ENCODE data around the gene PARD3B. TPM values are rescaled to one million over a fixed set of nuclear protein-coding genes. Genes with fewer than 3 reads are reported as not detected.

Gene PARD3B
- total RNA-seq, 1 donor from 2014 or later = 1.6 TPM

DNA sequence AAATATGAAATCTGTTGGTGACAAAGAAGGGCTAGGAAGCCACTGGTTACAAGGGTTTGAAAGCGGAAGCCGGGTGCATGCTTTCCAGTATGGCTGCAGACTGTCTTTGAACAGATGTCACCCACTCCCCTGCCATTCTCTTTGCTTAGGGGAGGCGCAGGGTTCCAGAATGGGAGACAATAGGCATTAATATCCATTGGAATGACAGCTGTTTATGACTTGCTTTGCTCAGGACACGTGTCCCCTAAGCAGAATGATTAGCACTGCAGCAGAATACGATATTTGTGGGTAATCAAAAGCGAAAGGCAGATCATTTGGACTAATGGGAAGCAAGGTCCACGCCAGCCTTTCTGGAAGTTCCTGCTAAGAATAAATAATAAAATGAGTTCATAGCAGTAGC, 1111.2 kb downstream of the PARD3B start:
- Histone ChIP-seq H3K27me3 (ENCODE audit: control insufficient read depth, insufficient read depth, low read length) (no peaks in the 10 kb centered on the region), H3K36me3 (ENCODE audit: control insufficient read depth, insufficient read depth, low read length) (no peaks in the 10 kb centered on the region), H3K4me3 (ENCODE audit: low read depth, low read length) (no peak overlapping the region)
- TF ChIP-seq, protein P1, sequence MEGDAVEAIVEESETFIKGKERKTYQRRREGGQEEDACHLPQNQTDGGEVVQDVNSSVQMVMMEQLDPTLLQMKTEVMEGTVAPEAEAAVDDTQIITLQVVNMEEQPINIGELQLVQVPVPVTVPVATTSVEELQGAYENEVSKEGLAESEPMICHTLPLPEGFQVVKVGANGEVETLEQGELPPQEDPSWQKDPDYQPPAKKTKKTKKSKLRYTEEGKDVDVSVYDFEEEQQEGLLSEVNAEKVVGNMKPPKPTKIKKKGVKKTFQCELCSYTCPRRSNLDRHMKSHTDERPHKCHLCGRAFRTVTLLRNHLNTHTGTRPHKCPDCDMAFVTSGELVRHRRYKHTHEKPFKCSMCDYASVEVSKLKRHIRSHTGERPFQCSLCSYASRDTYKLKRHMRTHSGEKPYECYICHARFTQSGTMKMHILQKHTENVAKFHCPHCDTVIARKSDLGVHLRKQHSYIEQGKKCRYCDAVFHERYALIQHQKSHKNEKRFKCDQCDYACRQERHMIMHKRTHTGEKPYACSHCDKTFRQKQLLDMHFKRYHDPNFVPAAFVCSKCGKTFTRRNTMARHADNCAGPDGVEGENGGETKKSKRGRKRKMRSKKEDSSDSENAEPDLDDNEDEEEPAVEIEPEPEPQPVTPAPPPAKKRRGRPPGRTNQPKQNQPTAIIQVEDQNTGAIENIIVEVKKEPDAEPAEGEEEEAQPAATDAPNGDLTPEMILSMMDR (IDR thresholded peaks at IDR 0.05; ENCODE audit: insufficient read depth, low read length, severe bottlenecking) = no peak
- no peak for DNase-seq (ENCODE audit: low read depth)
- no peak for FAIRE-seq

DNA sequence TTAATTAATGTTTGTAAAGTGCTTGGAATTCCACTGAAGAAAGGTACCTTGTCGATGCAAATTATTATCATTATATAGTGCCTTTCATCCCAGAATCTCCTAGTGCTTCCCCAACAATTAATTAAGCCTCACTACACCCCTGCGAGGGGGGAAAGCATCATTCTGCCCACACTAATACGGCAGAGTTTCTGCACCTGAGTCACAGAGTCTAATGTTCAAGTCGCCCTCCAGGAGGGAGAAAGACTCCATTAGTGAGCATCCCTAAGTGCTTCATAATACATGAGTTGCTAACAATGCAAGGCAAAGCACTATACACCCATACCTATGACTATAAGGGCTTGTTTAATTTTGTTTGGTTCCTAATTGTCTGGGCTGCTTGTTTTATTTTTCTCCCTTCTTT, 1111.7 kb downstream of the PARD3B start:
- Histone ChIP-seq H3K27me3 (ENCODE audit: control insufficient read depth, insufficient read depth, low read length) (no peaks in the 10 kb centered on the region), H3K36me3 (ENCODE audit: control insufficient read depth, insufficient read depth, low read length) (no peaks in the 10 kb centered on the region), H3K4me3 (ENCODE audit: low read depth, low read length) (no peak overlapping the region)
- DNase-seq (ENCODE audit: low read depth) (no peak), FAIRE-seq (no peak)
- TF ChIP-seq, protein P1 (IDR thresholded peaks at IDR 0.05; ENCODE audit: insufficient read depth, low read length, severe bottlenecking) = no peak

DNA sequence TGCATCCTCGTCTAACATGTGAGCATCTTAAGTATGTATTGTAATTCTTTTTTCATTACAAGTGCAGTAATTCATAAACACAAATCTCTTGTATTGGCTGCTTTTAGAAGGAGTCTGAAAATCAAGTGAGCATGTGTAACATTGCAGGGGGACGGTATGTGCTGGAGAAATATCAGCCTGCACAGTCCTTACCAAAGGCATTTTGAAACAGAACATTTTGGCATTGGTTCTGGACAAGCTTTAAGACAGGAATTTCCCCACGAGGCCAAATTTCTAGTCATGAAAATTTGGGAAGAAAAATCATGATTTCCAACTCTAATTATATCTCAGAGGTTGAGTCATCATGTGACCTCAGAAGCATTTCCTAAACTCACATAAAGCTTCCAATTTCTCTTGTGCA, 1112.3 kb downstream of the PARD3B start:
- TF ChIP-seq, protein P1 (IDR thresholded peaks at IDR 0.05; ENCODE audit: insufficient read depth, low read length, severe bottlenecking) = no peak
- FAIRE-seq (no peak), DNase-seq (ENCODE audit: low read depth) (no peak)
- Histone ChIP-seq H3K36me3 (ENCODE audit: control insufficient read depth, insufficient read depth, low read length) (no peaks in the 10 kb centered on the region), H3K4me3 (ENCODE audit: low read depth, low read length) (no peak overlapping the region), H3K27me3 (ENCODE audit: control insufficient read depth, insufficient read depth, low read length) (no peaks in the 10 kb centered on the region)

DNA sequence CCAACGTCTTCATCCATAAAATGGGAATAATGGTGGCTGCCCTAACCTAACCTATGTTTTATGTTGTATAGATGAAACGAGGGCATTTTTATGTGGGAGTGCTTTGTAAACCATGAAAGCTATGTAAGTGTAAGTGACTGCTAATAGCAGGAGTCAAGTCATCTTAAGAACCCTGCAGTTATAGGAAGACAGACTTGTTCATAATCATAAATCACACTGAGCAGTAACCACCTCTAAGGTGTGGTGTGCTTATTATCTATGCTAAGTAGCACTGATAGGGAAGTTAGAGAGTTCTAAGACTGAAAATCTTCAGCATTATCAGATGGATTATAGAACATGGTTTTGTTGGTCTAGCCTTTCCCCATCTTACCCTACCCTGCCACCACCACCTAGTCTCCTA, 1112.8 kb downstream of the PARD3B start:
- TF ChIP-seq, protein P1 (IDR thresholded peaks at IDR 0.05; ENCODE audit: insufficient read depth, low read length, severe bottlenecking) = no peak
- H3K4me3 ChIP-seq (ENCODE audit: low read depth, low read length) = no peak overlapping the region
- DNase-seq (ENCODE audit: low read depth) (no peak), FAIRE-seq (no peak)
- H3K36me3 ChIP-seq (ENCODE audit: control insufficient read depth, insufficient read depth, low read length) = no peaks in the 10 kb centered on the region
- H3K27me3 ChIP-seq (ENCODE audit: control insufficient read depth, insufficient read depth, low read length) = no peaks in the 10 kb centered on the region

DNA sequence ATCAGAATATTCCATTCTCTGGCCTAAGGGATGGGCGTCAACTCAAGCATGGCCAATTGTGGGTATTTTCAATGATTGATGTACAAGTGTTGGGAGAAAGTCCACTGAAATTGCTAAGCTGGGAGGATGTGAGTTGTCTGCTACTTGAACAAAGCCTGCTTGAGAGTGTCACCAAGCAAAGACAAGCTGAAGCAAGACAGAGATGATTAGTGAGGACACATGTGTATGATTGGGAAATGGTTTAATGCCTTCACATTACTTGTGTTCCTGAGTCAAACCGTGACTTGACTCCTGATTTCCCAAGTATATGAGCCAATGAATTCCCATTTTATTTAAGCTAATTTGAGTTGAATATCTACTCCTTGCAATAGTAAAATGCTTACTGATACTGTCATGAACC, 1113.3 kb downstream of the PARD3B start:
- TF ChIP-seq, protein P1 (IDR thresholded peaks at IDR 0.05; ENCODE audit: insufficient read depth, low read length, severe bottlenecking) = no peak
- FAIRE-seq (peak; percentile 76), DNase-seq (ENCODE audit: low read depth) (peak; percentile 83)
- Histone ChIP-seq H3K27me3 (ENCODE audit: control insufficient read depth, insufficient read depth, low read length) (no peaks in the 10 kb centered on the region), H3K36me3 (ENCODE audit: control insufficient read depth, insufficient read depth, low read length) (no peaks in the 10 kb centered on the region), H3K4me3 (ENCODE audit: low read depth, low read length) (no peak overlapping the region)

DNA sequence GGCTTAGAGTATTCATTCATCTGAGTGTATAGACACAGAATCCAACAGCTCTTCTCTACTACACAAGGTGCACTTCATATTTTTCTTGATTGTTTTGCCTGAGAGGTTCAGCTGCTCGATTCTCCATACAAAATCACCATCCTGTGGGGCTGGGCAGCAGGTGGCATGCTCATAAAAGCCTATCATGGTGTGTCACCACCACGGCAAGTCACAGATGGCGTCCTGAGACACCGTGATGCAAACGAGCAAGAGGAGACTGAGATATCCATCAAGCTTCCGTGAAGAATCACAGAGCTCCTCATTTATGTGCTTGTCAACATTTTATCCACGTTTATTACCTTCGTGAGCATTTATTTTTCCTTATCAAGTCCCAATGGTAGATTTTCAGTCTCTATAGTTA, 1114.6 kb downstream of the PARD3B start:
- H3K27me3 ChIP-seq (ENCODE audit: control insufficient read depth, insufficient read depth, low read length) = no peaks in the 10 kb centered on the region
- no peak for DNase-seq (ENCODE audit: low read depth)
- no peak overlapping the region for H3K4me3 ChIP-seq (ENCODE audit: low read depth, low read length)
- no peaks in the 10 kb centered on the region for H3K36me3 ChIP-seq (ENCODE audit: control insufficient read depth, insufficient read depth, low read length)
- TF ChIP-seq, protein P1 (IDR thresholded peaks at IDR 0.05; ENCODE audit: insufficient read depth, low read length, severe bottlenecking) = no peak
- FAIRE-seq = no peak

Measured in bronchial epithelial cell (primary cell).